GM19025 (cell line): ENCODE measurements around the gene PPP1R14C.
A peak's percentile ranks its signal among the peaks of the same experiment; 100 is the strongest.
"Not testable (repeated sequence)": the region's sequence is repeated elsewhere in the genome, so short reads cannot be mapped to it uniquely, and the experiment has no call there.

Experiments used
- ATAC-seq: cut with Tn5 transposase; IDR thresholded peaks from one replicate; pipeline ENCODE4 v1.9.1; 2021; ENCODE audit warnings: mild to moderate bottlenecking, low read depth, moderate library complexity; ENCODE audit not compliant: unreplicated experiment

The PPP1R14C gene

DNA sequence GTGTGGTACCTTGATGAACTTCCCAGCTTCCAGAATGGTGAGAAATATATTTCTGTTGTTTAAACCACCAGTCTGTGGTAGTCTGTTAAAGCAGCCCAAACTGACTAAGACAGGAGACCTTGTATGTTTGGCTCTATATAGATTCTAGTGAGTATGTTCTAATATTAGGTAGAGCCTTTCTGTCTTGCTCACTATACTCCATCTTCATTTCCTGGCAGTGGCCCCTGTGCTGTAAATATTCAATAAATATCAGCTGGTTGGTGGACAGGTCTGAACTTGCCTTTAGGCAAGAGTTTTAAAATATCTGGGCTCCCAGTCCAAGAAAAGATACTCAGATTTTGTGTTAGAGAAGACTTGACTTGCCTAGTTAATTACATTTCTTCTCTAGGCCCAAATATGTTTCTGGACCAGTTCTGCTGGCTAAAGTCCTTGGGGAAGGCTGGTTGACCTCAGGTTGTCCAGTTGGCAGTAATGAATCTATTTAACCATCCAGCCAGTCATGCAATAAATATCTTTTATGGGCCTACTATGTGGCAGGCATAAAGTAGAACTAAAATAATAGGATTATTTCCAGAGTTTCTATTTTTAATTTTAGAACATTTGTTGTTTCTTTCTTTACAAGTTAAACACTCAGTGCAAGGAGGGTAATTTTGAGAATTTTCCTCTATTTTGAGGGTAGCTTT lies 22.3 kb downstream of the PPP1R14C start:
- ATAC-seq, result no peak

DNA sequence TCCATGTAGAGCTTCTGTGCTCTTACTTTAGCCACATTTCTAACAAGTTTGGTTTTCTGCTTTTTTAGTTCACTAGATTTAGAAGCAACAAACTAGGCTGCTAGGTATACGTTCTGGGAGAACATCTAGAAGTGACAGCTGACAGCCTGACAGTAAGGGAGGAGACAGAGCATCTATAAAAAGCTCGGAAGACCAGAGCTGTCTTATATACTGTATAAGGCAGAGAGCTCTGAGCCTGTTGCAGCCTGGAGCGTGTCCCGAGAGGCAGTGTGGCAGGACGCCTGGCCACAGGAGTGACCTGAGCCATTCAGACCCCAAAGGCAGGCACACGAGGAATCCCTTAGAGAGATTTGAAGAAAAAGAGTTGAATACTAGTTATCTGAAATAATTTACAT lies 24.6 kb downstream of the PPP1R14C start:
- ATAC-seq, result no peak

DNA sequence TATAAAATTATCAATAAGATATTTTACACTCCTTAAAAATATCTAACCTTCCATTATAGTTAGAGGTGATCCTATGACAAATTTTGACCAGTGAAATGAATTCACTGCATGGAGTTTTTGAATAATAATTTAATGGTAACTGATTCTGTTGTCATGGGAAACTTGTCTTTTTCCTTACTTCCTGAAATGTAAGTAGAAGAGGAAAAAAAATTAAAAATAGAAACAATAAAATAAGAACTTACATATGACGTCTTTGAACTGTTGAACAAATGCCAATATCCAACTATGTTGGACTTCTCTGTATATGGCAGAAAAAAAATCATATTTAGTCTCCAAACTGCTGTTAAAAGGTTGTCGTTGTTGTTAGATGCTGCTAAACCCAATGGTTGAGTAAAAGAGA lies 26.3 kb downstream of the PPP1R14C start:
- ATAC-seq, result no peak

DNA sequence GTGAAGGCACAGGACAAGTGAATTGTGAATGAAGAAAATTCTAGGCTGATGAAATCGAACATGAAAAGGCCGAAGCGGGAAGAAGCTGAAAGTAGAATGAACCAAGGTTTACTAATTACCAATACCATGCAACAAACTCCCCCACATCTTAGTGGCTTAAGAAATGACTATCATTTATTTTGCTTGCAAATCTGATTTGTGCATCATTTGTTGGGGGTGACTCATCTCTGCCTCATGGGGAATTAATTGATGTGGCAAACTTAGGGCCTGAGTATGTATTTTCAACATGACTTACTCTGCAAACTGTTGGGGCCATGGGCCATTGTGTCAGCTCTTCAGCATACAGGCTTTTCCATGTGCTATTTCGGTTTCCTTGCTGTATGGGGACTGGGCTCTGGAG lies 26.8 kb downstream of the PPP1R14C start:
- no peak for ATAC-seq

DNA sequence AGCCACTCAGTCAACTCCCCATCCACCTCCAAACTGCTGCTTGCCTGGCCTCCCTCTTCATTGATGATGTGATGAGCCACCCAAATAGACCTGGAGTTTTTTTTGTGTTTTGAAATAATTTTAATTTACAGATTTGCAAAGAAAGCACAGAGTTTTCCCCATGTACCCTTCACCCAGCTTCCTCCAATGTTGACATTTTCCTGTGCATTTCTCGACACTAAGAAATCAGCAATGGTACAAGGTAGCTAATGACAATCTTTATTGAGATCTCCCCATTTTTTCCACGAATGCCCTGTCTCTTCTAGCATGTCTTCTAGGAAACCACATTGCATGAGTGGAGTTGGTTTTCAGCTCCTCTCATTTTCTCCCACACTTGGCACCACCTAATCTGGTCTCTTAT lies 30.1 kb downstream of the PPP1R14C start:
- ATAC-seq, result no peak

DNA sequence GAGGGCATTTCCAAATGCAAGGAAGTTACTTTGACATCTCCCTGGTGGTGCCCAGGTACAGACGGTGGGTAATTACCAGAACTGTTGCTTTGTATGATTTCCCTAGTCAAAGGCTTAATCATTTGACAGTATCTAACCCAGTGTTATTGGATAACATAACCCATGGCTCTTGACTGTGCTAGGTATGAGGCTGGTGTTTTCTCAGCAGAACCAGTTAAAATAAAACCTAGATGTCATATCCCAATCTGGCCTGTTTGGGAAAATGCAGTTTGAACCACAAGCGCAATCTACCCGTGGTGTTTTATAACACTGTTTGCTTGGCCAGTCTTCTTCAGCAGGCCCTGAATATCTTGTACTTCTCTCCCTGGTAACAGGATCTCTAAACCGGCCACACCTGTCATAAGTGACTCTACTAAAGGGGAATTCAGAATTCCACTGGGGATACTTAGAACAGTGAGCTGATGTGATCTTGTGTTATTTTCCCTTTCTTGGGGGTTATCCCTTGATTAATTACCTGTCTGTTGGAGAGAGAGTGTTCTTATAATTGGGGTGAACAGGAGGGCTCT lies 32.8 kb downstream of the PPP1R14C start:
- ATAC-seq, result no peak

DNA sequence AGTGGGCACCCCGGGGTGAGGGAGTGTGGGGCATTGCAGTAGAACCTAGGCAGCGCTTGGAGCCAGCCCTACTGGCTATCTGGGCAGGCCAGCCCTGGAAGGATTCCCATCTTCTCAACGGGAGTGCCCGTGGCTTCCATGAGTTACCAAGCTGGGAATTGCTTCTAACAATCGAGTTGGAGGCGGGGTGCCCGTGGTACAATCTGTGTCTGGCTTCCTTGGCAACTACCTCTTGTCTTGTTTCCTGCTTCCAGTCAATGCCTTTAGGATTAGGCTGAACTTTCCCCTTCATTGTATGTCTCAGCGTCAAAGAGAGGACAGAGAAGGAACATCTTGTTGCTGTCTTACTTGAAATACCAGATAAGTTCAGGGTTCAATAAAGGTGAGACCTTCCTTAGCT lies 33.3 kb downstream of the PPP1R14C start:
- no peak for ATAC-seq

DNA sequence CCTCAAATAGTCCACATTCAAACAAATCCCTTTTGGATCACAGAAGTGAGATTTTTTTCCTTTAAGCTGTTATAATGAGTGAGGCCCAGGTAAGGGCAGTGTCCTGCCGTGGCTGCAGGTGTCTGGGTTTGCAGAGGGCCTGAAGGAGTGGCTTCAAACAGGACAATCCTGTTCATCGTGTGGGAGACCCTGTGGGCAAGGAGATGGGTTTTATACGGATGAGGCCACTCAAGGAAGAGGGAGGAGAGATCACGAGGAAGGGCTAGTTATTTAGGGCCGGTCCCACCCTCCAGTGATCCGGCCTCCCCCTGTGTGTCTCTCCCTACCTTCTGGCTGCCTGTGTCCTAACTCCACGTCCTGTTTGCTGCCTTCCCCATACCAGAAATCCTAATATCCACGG lies 33.8 kb downstream of the PPP1R14C start:
- ATAC-seq, result no peak

DNA sequence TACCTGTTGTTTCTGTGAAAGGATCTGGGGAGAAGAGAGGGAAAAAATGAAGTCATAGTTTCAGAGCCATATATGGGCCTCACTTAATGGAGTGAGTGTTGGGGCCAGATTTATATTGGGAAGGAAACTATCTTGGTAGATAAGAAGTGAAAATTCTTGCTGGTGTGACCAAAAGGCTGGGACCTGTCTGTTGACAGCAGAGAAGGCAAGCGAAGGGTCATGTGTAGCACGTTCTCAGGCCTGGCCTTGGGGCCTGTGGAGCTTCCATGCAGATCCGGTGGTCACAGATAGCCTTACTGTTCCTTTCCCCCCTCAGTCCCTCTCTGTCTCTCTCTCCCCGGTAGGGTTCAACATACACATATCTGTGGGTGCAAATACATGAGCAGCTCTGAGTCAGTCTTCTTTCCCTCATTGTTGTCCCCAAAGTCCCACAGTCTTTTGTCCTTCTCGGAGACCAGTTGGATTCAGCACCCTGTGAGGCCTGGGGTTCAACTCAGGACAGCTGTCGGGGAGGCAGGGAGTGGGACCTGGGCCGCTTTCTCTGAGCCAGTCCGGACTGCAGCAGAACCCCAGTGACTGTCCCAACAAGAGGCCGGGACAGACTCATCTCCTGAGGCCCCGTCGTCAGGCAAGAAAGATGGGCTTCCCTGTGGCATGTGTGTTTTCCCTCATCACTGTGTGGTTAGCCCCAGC lies 34.6 kb downstream of the PPP1R14C start:
- no peak for ATAC-seq

DNA sequence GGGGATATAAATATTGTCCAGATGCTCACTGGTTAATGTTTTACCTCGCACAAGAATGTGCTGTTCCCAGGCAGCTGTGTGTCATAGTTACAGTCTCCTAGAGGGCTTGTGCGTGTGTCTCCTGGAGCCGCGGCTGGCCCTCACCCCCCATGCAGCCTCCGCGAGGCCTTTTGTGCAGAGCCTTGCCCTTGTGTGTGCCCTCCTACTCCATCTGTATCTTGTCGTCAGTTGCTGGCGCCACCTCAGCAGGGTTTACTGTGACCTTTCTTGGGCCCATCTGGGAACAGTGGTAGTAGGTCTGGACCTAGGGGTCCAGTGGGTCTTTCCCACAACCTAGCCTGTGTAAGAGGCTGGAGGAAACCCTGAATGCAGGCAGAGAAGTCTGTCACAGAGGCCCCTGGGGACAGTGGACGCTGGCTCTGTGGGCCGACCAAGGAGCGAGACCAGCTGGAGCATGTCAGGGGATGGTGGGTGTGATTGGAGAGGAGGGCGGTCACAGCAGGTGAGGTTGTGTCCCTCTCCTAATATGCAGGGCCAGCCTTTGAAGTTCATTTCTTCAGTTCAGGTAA lies 35.2 kb downstream of the PPP1R14C start:
- no peak for ATAC-seq

DNA sequence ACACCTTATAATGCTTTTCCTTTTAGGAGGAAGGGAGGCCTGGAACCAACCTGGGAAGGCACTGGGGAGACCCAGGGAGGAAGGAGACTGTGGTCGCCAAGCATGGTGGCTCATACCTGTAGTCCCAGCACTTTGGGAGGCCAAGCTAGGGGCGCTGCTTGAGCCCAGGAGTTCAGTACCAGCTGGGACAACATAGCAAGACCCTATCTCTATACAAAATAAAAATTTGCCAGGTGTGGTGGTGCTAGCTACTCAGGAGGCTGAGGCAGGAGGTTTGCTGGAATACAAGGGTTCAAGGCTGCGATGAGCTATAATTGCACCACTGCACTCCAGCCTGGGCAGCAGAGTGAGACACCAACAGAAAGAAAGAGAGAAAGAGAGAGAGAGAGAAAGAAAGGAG lies 36.2 kb downstream of the PPP1R14C start:
- ATAC-seq, result no peak

DNA sequence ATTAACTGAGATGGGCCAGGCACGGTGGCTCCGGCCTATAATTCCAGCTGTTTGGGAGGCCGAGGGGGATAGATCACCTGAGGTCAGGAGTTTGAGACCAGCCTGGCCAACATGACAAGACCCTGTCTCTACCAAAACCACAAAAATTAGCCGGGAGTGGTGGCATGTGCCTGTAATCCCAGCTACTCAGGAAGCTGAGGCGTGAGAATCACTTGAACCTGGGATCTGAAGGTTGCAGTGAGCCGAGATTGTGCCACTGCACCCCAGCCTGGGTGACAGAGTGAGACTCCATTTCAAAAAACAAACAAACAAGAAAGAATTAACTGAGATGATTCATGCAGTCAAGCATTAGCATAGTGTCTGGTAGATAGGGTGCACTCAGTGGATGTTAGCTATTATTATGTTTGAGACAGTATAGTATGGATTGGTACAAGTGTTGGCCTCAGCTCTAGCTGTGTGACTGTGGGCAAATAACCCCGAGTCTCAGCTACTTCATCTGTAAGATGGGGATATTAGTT lies 37.1 kb downstream of the PPP1R14C start:
- ATAC-seq, result not testable (repeated sequence)

DNA sequence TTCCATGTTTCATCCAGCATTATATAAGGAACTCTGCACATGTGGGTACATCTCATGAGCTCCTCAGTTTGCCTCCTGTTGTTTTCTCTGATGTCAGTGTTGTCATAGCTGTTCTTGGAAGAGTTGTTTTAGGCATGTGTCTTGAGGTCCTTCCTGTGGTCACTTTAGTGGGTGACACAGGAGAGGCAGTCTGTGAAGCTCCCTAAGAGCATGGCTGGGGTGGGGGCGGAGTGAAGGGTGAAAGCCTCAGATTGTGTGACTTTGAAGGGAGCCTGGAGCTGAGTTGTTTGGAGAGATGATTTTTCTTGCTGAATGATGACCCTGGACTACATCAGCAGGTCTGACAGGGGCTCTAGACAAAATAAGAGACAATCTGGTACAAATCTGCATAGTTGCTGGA lies 37.7 kb downstream of the PPP1R14C start:
- ATAC-seq, result no peak

DNA sequence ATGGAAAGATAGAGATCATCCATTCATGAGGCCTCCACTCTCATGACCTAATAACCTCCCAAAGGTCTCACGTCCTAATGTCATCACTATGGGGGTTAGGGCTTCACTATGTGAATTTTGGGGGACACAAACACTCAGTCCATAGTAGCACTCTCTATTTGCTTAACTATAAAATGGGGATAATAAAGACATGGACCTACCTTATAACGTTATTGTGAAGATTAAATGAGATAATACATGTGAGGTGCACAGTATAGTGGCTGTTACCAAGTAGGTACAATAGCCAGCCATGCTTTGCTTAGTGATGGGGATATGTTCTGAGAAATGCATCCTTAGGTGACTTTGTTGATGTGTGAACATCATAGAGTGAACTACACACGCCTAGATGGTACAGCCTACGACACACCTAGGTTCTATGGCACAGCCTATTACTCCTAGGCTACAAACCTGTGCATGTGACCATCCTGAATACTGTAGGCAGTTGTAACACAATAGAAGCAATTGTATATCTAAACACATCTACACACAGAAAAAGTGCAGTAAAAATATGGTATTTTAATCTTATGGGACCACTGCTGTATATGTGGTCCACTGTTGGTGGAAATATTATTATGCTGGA lies 39.7 kb downstream of the PPP1R14C start:
- no peak for ATAC-seq

DNA sequence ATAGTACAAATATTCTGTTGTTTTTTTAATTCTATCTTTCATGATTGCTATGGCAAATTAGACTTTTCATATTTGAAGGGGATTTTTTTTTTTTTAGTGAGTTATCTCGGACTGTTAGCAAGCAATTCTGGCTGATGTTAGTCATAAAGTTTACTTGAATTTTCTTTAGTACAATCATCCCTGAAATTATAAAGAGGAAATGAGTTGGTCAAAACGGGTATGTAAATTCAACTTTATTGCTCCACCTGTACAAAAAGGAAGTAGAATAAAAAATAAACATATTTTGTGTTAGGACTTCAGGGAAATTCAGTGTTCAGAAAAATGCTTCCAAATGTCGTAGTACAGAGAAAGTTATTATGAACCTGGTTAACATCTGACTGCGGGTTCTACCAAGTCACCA lies 40.3 kb downstream of the PPP1R14C start:
- no peak for ATAC-seq

DNA sequence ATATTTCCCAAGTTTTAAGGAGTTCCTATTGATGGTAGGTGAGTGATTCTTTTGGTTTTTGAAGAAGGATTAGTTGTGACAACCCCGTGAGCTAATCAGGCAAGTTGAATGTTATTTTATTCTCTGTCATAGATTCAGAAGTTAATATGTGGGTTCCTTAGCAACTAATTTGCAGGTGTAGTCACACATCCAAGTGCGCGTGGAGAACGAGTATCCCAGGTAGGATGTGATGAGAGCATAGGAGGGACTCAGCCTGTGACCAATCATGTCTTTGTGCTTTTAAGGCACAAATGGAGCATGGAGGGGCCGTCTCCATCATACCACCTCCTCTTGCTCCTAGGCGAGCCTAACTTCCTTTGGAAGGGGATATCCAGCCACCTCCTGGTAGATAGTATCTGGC lies 41.1 kb downstream of the PPP1R14C start:
- ATAC-seq, result no peak

DNA sequence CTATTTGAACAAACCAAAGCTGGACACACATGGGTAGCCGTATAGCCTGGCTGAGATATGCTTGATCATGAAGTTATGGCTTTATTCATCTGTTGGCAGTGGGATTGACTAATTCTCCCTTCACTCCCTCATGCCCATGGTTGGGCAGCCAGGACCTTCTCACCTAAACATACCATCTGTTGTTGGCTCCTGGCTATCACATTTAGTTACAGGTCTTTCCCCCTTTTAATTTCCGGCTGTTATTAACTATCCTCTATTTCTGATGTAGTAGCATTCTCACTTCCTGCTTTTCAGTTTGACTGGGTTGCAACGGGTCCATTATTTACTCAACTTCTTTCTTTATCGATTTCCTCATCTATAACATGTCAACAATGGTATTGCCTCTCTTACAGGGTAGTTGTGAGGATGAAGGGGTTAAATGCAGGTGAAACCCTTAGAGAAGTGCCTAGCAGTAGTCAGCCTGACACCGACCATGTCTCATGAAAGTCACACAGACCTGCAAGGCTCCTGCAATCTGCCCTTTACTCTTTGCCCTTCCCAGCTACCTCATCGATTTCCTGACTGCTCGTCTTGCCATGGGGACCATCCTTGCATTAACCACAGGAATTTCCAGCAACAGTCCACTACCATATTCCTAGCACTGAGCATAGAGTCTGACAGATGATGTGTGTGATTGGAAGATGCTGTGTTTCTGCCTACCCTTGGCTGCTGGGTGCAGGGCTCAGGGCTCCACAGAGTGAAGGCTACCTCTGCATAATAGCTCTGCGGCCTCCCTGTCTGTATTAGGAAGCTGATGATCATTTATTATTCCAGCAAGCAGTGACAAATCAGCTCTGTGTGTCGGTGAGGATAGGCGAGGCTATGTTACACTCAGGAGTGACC lies 42.2 kb downstream of the PPP1R14C start:
- ATAC-seq, result peak; percentile 60

DNA sequence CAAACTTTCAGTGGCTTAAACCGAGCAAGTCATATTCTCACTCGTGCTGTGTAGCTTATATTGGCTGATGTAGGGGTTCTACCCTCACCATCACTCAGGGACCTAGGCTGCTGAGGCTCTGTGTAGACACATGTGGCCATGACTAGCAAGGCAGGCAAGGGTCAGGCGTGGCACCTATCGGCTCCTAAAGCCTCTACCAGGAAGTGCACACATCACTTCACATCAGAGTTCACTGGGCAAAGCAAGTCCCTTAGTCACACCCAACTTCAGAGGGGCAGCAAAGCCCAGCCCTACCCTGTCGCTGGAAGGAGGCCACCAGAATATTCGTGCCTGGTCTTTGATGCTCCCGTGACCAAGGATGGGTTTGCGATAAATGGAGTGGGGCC lies 42.9 kb downstream of the PPP1R14C start:
- ATAC-seq, result no peak

DNA sequence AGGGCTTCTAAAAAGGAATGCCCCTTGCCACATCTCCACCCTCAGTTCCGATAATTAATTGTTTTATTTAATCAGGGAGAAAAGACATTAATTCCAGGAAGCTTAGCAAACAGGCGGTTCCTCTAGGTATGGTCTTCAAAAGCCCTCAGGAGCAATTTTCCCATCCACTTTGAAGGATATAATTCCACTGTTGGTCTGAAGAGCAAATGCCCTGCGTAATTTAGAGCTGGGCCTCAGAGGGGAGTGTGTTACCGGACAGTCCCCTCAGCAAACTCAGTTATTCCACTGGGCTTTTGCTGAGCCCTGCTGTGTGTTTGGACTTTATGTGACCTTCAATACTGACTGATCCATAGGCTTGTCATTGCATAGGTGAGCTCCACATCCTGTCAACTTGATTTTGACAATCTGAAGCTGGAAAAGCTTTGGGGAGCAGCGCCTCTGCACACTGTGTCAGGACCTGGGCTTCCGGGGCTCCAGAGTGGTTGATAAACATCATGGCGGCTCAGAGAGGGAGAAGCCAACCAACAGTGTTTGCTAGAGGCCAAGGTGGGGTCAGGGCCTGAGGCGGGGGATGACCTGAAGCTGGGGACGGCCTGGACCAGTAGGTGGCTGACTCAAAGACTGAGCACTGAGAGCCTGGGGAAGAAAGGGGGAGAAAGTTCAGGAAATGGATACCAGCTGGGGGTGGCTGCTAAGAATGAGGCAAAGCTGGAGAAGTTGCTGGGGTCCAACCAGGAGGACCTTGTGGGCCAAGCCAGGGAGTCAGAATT lies 43.5 kb downstream of the PPP1R14C start:
- ATAC-seq, result no peak
